ENCODE data around the gene CLCN2. TPM values are rescaled to one million over a fixed set of nuclear protein-coding genes. Genes with fewer than 3 reads are reported as not detected.

The CLCN2 gene
- total and polyA plus RNA-seq, 2 of the 8 experiments (the other 6 are each of a cell fraction or from before 2014, with no cell fraction given), result 13.7 to 16.1 TPM

DNA sequence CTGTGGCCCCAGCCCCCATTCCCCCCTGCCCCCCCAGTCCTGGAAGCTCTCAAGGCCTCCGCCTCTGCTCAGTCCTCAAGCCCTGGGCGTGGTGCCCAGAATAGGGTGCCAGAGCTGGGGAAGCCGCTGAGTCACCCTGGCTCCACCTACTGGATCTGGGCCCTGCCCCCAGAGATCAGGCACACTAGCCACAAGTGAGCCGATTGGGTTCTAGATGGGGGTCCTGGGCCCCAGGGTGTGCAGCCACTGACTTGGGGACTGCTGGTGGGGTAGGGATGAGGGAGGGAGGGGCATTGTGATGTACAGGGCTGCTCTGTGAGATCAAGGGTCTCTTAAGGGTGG is 41.3 kb downstream of the CLCN2 start (continued):
- TF ChIP-seq HDAC2 (IDR thresholded peaks at IDR 0.05; ENCODE audit: borderline replicate concordance in 1 of 2, low read depth in 2 of 2, low read length in 2 of 2), result no peak
